ENCODE results near the gene OR13J1.

- TF ChIP-seq POLR2A (IDR thresholded peaks at IDR 0.05), result no peak
- TF ChIP-seq CTCF (IDR thresholded peaks at IDR 0.05), result no peak
- TF ChIP-seq EP300 (IDR thresholded peaks at IDR 0.05; ENCODE audit: low read depth), result no peak
These were observed at the start of gene OR13J1 for GRCh38 chr9:35870351-35870923.
